Fibroblast of peridontal ligament (primary cell): ENCODE results near the gene RIMKLB.
"Not testable (repeated sequence)": the region's sequence is repeated elsewhere in the genome, so short reads cannot be mapped to it uniquely, and the experiment has no call there.

ENCODE experiments used
- DNase-seq: peaks from one replicate; pipeline ENCODE4 v3.0.0-alpha.2; 2010; ENCODE audit errors: extremely low read depth

The RIMKLB gene

DNA sequence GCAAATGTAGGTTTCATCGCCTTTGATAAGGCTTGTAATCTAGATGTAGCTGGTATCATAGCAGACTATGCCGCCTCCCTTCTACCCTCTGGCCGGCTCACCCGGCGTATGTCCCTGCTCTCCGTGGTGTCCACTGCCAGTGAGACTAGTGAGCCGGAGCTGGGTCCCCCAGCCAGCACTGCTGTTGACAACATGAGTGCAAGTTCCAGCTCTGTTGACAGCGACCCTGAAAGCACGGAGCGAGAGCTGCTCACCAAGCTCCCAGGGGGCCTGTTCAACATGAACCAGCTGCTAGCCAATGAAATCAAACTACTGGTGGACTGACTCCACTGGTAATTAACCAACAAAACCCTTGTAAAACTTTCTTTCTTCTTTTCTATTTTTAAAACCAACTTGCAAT lies 75.7 kb downstream of the RIMKLB start:
- DNase-seq, result no peak

DNA sequence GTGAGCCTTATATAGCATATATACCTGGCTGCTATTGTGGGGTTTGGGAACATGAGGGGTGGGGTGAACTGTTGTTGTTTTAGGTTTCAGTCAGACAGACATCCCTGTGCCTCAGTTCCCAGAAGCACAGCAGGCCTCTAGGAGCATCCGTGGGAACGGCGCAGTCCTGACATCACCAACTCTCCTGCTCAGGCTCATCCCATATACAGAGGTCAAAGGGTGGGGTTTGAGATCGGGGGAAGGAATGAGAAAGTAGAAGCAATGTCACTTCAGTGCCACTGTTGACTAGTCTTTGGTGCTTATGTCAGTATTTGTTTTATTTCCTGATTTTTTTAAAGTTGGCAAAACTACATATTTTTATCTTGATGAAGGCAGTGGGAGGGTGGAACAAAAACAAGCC lies 81.5 kb downstream of the RIMKLB start:
- no peak for DNase-seq

DNA sequence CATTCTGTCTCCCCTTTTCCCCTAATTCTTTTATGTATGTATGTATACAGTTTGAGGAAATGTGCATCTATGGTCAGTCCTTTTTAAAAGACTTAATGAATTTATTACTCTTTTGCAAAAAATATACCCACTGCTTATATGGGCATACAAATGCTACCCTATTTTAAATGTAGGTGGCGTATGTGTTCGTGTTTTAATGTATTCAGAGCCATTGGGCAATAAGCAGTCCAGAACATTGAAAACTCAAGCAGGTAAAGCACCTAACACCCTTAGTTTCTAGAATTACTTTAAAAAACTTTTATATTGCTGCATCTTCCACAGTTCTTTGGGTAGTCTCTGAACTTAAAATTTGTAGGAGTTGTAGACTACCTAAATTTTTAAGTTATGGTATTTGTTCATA lies 82.1 kb downstream of the RIMKLB start:
- no peak for DNase-seq

DNA sequence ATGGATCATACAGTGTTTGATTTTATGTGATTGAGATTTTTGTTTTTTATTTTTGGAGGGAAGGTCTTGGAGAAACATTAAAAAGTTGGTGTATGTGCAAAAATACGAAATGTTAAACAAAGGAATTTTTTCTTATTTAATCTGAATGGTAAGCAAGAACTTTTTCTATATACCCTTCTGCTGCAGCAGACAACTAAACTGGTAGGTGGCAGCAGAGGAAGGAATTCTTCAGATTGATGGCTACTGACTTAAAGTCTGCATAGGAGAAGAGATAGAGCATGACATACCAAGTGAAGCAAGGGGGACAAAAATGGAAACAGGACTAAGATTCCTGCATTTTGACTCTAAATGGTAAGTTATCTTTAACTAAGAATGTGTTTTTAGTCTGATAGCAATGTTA lies 82.6 kb downstream of the RIMKLB start:
- DNase-seq, result peak; percentile 61

DNA sequence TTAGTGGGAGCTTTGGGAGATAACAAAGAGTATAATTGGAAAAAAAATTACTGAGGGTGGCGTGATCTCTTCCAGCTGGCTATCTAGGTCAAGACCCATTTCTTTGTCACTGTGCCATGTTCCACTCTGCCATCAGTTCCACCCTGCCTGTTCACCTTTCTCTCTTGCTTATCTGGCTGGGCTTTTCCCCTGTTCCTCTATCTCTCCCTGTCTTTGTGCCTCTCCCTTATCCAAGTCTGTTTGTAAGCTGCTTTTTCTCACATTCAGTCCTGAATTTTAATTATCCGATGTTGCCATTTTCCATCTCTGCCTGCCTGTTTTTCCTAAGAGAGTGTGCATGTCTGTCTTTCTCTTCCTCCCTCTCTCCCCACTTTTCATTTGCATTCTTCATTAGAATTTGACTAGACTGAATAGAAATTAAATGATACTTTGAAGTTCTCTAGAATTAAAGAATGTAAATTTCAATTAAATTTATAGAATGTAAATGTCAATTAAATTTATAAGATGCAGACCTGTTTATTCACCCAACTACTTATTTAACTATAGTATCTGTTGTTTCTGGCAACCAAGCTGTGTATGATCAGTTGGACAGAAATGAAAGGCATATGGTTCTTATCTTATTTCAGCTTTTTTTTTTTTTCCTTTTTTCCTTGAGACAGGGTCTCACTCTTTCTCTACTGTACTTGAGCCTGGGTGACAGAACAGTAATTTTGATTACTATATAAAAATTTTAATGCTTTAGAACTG lies 83.8 kb downstream of the RIMKLB start:
- DNase-seq, result no peak

DNA sequence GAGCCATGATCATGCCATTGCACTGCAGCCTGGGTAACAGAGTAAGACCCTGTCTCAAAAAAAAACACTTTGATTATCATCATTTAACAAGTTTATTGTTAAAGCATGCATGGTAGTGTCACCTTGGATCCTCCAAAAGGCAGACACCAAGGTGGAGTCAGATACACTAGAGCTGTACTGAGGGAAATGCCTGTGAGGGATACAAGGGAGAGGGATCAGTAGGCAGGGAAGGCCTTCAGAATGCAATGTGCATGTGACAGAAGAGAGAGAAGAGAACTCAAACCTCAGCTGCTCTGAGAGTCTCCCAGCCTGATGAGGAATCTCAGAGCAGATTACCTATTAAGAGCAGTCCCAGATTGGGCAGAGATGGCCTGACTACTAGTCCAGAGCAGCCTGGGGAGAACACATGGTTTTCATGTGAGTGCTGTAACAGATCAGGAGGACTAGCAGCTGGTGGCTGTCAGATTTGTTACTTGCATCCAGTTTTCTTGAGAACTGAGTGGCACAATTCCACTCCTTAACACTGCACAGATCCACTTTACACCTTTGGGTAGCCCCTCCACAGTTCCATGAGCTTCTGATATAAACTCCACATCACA lies 86.6 kb downstream of the RIMKLB start:
- DNase-seq, result no peak

DNA sequence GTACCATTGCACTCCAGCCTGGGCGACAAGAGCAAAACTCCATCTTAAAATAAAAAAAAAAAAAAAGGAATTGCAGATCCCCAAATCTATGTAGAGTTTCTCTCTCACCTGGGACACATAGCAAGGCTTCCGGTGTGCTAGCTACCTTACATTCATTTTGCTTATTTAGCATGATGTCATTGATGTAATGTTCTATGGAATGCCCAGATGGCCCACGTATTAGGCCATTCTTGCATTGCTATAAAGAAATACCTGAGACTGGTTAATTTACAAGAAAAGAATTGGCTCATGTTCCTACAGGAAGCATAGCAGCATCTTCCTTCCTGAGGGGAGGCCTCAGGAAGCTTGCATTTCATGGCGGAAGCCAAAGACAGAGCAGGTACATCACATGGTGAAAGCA lies 87.7 kb downstream of the RIMKLB start:
- DNase-seq, result no peak

DNA sequence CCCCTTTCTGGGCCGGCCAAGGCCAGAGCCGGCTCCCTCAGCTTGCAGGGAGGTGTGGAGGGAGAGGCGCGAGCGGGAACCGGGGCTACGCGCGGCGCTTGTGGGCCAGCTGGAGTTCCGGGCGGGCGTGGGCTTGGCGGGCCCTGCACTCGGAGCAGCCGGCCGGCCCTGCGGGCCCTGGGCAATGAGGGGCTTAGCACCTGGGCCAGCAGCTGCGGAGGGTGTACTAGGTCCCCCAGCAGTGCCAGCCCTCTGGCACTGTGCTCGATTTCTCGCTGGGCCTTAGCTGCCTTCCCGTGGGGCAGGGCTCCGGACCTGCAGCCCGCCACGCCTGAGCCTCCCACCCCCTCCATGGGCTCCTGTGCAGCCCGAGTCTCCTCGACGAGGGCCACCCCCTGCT lies 89.4 kb downstream of the RIMKLB start:
- DNase-seq, result not testable (repeated sequence)

DNA sequence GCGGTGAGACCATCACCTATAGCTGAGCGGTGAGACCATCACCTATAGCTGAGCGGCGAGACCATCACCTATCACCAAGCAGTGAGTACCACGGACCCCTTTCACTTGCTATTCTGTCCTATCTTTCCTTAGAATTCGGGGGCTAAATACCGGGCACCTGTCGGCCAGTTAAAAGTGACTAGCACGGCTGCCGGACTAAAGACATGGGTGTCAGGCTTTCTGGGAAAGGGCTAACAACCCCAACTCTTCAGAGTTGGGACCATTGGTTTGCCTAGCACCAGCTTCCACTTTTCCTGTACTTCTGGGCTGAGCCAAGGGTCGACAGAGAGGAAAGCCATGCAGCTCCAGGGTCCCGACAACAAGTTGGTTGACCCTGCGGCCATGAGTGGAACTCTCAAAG lies 90.9 kb downstream of the RIMKLB start:
- DNase-seq, result not testable (repeated sequence)

DNA sequence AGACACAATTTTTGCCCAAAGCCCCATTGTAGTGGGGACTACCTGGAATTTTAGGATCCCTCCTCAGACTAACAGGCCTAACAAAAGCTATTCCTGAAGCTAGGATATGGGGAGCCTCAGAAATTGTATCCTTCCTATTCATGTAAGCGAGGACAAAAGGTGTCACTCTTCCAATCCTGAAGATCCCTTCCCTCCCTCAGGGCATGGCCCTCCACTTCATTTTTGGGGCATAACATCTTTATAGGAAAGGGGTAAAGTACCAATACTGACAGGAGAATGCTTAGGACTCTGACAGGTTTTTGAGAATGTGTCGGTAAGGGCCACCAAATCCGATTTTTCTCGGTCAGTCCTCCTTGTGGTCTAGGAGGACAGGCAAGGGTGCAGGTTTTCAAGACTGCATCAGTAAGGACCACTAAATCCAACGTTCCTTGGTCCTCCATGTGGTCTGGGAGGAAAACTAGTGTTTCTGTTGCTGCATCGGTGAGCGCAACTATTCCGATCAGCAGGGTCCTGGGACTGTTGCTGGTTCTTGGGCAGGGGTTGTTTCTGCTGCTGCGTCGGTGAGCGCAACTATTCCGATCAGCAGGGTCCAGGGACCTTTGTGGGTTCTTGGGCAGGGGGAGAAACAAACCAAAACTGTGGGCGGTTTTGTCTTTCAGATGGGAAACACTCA lies 91.7 kb downstream of the RIMKLB start:
- DNase-seq, result not testable (repeated sequence)

DNA sequence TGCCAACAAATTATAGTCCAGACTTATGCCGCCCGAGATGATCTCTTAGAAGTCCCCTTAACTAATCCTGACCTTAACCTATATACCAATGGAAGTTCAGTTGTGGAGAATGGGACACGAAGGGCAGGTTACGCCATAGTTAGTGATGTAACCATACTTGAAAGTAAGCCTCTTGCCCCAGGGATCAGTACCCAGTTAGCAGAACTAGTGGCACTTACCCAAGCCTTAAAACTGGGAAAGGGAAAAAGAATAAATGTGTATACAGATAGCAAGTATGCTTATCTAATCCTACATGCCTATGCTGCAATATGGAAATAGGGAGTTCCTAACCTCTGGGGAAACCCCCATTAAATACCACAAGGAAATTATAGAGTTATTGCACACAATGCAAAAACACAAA lies 95.4 kb downstream of the RIMKLB start:
- not testable (repeated sequence) for DNase-seq

DNA sequence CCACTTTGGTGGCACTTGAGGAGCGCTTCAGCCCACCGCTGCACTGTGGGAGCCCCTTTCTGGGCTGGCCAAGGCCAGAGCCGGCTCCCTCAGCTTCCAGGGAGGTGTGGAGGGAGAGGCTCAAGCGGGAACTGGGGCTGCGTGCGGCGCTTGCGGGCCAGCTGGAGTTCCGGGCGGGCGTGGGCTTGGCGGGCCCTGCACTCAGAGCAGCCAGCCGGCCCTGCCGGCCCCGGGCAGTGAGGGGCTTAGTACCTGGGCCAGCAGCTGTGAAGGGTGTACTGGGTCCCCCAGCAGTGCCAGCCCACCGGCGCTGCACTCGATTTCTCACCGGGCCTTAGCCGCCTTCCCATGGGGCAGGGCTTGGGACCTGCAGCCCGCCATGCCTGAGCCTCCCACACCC lies 96.8 kb downstream of the RIMKLB start:
- DNase-seq, result not testable (repeated sequence)

DNA sequence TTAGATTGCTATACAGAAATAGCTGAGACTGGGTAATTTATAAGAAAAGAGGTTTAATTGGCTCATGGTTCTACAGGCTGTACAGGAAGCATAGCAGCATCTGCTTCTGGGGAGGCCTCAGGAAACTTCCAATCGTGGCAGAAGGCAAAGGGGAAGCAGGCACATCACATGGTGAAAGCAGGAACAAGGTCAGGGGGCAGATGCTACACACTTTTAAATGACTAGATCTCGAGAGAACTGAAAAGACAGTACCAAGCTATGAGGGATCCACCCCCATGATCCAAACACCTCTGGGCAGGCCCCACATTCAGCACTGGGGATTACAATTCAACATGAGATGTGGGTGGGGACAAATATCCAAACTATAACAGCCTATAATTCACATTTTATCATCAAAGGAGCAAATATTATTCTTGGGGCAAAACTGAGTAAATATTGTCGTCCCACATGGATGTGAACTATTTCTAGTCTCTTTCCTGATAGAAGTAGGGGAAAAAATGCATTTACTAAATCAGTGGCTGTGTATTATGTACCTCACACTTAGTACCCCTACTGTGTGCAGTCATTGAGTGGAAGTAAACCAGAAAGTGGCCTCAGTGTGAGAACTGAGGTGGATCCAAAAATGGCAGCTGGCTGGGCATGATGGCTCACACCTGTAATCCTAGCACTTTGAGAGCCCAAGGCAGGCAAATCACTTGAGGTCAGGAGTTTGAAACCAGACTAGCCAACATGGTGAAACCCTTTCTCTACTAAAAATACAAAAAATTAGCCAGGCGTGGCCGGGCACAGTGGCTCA lies 99.2 kb downstream of the RIMKLB start:
- DNase-seq, result no peak

DNA sequence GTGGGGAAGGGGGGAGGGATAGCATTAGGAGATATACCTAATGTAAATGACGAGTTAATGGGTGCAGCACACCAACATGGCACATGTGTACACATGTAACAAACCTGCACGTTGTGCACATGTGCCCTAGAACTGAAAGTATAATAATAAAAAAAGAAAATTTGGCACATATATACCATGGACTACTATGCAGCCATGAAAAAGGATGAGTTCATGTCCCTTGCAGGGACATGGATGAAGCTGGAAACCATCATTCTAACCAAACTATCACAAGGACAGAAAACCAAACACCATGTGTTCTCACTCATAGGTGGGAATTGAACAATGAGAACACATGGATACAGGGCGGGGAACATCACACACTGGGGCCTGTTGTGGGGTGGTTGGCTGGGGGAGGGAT lies 103.4 kb downstream of the RIMKLB start:
- DNase-seq, result not testable (repeated sequence)

DNA sequence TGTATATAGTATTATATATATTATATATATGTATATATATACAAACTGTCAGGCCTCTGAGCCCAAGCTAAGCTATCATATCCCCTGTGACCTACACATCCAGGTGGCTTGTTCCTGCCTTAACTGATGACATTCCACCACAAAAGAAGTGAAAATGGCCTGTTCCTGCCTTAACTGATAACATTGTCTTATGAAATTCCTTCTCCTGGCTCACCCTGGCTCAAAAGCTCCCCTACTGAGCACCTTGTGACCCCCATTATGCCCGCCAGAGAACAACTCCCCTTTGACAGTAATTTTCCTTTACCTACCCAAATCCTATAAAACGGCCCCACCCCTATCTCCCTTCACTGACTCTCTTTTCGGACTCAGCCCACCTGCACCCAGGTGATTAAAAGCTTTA lies 107.0 kb downstream of the RIMKLB start:
- DNase-seq, result not testable (repeated sequence)

DNA sequence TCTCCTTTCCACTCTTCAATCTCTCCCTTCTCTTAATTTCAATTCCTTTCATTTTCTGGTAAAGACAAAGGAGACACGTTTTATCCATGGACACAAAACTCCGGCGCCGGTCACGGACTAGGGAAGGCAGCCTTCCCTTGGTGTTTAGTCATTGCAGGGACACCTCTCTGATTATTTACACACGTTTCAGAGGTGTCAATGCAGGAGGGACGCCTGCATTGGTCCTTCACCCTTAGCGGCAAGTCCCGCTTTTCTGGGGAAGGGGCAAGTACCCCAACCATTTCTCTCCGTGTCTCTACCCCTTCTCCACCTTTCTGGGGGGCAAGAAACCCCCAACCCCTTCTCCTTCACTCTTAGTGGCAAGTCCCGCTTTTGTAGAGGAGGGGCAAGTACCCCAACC lies 107.7 kb downstream of the RIMKLB start:
- DNase-seq, result not testable (repeated sequence)

DNA sequence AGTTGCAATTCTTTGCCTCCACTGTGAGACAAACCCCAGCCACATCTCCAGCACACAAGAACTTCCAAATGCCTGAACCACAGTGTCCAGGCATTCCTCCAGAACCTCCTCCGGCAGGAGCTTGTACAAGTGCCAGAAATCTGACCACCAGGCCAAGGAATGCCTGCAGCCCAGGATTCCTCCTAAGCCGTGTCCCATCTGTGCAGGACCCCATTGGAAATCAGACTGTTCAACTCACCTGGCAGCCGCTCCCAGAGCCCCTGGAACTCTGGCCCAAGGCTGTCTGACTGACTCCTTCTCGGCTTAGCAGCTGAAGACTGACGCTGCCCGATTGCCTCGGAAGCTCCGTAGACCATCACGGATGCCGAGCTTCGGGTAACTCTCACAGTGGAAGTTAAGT lies 109.3 kb downstream of the RIMKLB start:
- peak; percentile 17 for DNase-seq

DNA sequence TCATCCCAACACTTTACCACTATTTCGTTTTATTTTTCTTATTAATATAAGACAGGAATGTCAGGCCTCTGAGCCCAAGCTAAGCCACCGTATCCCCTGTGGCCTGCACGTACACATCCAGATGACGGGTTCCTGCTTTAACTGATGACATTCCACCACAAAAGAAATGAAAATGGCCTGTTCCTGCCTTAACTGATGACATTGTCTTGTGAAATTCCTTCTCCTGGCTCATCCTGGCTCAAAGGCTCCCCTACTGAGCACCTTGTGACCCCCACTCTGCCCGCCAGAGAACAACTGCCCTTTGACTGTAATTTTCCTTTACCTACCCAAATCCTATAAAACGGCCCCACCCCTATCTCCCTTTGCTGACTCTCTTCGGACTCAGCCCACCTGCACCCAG lies 112.3 kb downstream of the RIMKLB start:
- DNase-seq, result not testable (repeated sequence)

DNA sequence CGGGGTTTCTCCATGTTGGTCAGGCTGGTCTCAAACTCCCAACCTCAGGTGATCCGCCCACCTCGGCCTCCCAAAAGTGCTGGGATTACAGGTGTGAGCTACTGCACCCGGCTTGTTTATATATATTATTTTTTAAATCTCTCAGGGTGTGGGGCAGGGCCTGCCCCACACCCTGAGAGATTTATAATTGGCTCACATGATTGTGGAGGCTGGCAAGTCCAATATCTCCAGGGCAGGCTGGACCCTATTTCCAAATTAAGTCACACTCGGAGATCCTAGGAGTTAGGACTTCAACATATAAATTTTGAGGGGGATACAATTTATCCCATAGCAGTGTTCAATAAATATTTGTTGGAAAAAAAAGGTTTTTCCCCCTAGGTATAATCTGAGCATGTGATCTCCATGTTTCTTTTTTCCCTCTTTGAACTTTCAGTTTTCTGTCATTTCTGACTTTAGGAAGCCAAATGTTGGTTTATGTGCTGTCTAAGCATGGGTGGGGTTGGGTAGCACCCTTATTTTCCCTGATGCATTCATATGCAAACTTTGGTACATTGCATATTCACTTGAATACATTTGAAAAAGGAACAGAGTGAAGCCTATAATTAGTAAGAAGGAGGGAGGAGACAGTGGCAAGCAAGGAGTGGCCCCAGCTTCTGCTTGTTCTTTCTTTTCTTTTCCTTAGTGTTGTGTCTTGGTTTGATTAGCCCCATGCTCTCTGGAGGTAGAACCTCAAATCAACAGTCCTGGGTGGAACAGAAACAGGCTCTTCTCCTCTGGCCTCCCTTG lies 116.0 kb downstream of the RIMKLB start:
- DNase-seq, result no peak

DNA sequence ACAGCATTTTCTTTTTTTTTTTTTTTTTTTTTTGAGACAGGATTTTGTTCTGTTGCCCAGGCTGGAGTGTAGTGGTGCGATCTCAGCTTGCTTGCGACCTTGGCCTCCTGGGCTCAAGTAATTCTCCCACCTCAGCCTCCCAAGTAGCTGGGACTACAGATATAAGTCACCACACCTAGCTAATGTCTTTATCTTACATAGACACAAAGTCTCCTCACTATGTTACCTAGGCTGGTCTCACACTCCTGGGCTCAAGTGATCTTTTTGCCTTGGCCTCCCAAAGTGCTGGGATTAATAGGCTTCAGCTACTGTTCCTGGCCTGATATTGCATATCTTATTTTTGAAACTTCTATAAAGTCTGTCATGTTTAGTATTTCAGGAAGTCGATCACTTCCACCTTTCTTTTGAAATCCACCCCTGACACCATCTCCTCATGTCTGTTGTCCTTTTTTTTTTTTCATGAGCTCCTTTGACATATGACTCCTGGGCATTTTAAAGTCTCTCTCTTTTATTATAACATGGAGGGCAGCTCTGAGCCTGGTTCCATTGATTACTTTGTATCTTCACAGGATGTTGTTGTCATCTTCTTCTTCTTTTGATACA lies 118.8 kb downstream of the RIMKLB start:
- no peak for DNase-seq

DNA sequence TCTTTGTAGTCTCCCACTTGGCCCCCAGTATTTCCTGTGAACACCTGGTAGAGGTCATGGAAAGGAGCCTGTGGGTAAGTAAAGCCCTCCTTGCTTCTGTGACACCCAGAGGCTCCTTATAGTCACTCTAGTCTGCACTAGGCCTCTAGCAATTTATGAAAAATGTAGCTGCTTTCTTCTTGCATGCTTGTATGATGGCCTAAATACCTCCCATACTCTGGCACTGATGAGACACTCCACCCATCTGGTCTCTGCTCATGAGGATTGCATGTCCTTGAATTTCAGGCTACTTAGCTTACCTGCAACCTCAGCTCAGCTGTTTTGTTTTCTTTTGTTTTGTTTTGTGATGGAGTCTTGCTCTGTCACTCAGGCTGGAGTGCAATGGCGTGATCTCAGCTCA lies 120.1 kb downstream of the RIMKLB start:
- no peak for DNase-seq
